ENCODE results near the gene OTUB2.

DNA sequence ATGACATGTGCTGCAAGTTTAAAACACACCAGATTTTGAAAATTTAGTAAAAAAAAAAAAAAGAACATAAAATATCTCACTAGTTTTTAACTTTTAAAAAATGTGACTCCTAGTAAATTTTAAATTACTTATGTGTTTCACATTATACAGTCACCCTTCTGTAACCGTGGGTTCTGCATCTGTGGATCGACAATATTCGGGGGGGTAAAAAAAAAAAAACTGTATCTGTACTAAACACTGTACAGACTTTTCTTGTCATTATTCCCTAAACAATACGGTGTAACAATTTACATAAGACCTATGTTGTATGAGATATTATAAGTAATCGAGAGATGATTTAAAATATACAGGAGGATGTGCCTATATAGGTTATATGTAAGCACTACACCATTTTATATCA, 51.7 kb downstream of the OTUB2 start:
- no peak for TF ChIP-seq EZH2 (IDR thresholded peaks at IDR 0.05; ENCODE audit: insufficient read depth, poor library complexity, severe bottlenecking)
- TF ChIP-seq EZH2phosphoT487 (IDR thresholded peaks at IDR 0.05; ENCODE audit: insufficient read depth, low read depth) = no peak
